ENCODE results near the gene DNAJC3.
"Not testable (repeated sequence)": the region's sequence is repeated elsewhere in the genome, so short reads cannot be mapped to it uniquely, and the experiment has no call there.

Gene DNAJC3

DNA sequence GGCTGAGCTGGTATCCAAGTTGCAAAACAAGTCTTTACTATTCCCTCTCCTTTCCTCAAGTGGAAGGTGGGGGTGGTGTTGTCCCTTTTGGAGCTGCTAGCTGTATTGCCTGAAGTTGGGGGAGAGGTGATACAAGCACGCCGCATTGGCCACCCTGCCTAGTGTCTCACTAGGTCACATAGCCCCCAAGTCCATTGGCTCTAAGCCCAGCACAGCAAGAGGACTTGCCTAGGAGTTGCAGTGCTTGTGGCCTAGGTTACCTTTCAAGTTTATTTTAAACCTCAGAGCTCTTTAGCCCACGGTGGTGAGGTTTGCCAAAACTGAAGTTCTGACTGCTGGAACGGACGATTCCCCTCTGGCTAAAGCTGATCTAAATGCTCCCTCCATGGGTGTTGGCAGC is 5.3 kb upstream of the DNAJC3 start:
- DNase-seq (ENCODE audit: low read depth), result no peak

GRCh38 chr13:95676105-95676761 is 706 bp upstream of the DNAJC3 start:
- no peak for DNase-seq (ENCODE audit: low read depth)

DNA sequence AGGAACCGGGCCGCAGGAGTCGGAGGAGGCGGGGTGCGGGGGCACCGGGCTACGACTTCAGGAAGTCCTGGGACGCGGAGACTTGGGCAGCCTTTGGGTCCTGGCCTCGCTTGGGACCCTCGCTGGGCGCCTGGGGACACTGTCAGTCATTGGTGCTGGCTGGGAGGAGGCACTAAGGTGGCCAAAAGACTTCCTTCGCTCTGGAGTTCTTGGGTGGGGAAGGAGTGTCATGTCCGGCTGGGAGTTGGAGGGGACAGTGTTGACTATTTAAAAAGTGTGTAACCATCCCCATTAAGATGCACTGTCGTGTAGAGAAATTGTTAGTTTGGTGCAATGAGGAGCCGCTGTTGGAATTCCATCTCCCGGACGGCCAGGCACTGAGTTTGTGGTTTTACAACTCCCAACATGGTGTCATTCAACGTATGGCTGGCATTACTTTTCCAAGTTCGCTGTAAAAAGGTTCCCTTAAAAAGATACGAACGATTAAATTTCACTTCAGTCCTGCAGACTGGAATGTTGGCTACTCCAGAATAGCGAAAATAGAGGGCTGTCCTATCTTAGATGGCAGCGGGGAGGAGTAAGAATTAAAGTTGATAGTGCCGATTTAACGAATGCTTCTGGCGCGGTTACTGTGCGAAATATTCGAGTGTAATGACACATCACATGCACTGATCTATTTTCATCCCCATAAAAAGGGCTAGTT is 776 bp downstream of the DNAJC3 start:
- peak; percentile 13 for DNase-seq (ENCODE audit: low read depth)

- no peak for DNase-seq (ENCODE audit: low read depth)
Observed at GRCh38 chr13:95678967-95679366, 2.0 kb downstream of the DNAJC3 start.

DNA sequence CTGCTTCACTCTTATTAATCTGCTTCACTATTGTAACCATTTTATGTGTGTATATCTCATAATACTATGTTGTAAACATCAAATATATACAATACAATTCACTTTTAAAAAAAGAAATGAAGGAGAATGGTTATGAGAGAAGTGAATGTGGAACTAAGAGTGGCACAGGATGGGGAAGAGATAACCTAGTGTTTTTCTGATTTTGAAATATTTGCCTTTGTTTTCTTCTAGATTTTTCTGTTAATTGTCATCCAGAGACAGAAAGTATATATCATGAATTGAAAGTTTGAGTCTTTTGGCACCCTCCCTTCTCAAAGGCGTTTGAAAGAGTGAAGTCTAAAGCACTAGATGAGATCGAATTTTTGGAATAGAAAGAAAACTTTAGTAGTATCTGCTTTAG is 2.8 kb downstream of the DNAJC3 start:
- no peak for DNase-seq (ENCODE audit: low read depth)

- DNase-seq (ENCODE audit: low read depth), result no peak
Observed at GRCh38 chr13:95684418-95684817, 7.5 kb downstream of the DNAJC3 start.

DNA sequence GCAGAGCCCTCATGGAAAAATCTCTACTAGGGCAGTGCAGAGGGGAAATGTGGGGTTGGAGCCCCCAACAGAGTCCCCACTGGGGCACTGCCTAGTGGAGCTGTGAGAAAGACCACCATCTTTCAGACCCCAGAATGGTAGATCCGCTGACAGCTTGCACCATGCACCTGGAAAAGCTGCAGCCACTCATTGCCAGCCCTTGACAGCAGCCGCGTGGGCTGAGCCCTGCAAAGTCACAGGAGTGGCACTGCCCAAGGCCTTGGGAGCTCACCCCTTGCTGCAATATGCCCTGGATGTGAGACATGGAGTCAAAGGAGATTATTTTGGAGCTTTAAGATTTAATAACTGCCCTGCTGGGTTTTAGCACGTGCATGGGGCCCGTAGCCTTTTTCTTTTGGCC is 8.0 kb downstream of the DNAJC3 start:
- not testable (repeated sequence) for DNase-seq (ENCODE audit: low read depth)

DNA sequence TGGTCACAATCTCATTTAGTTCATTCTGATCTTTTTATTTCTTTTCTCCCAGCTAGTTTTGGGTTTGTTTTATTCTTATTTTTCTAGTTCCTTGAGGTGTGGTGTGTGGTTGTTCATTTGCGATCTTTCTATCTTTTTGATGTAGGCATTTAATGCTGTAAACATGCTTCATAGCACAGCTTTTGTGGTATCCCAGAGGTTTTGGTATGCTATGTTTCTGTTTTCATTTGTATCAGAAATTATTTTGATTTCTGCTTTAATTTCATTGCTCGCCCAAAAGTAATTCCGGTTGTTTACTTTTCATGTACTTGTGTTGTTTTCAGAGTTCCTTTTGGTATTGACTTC is 12.6 kb downstream of the DNAJC3 start:
- no peak for DNase-seq (ENCODE audit: low read depth)

DNA sequence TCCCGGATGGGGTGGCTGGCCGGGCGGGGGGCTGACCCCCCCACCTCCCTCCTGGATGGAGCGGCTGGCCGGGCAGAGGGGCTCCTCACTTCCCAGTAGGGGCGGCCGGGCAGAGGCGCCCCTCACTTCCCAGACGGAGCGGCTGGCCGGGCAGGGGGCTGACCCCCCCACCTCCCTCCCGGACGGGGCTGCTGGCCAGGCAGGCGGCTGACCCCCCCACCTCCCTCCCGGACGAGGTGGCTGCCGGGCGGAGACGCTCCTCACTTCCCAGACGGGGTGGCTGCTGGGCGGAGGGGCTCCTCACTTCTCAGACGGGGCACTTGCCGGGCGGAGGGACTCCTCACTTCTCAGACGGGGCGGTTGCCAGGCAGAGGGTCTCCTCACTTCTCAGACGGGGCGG is 14.0 kb downstream of the DNAJC3 start:
- not testable (repeated sequence) for DNase-seq (ENCODE audit: low read depth)

DNA sequence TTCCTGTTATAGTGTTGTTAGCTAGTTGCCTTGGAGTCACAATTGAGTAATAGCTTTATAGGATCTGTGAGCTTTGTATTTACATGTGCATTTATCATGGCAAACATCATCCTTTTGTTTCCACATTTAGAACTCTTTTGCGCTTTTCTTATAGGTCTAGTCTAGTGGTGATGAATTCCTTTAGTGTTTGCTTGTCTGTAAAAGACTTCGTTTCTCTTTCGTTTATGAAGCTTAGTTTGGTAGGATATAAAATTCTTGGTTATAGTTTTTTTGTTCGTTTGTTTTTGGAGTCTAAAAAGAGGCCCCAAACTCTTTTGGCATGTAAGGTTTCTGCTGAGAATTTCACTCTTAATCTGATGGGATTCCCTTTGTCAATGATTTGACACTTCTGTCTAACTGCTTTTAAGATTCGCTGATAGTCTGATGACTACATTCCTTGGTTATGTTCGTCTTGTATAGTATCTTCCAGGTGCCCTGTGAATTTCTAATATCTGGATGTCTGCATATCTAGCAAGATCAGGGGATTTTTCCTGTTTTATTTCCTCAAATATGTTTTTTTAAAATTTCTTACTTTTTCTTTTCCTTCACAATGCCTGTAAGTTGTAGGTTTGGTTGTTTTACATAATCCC is 20.2 kb downstream of the DNAJC3 start:
- no peak for DNase-seq (ENCODE audit: low read depth)

- no peak for DNase-seq (ENCODE audit: low read depth)
Observed at GRCh38 chr13:95698047-95698749, 21.3 kb downstream of the DNAJC3 start.

GRCh38 chr13:95703576-95703975 is 26.6 kb downstream of the DNAJC3 start:
- no peak for DNase-seq (ENCODE audit: low read depth)

DNA sequence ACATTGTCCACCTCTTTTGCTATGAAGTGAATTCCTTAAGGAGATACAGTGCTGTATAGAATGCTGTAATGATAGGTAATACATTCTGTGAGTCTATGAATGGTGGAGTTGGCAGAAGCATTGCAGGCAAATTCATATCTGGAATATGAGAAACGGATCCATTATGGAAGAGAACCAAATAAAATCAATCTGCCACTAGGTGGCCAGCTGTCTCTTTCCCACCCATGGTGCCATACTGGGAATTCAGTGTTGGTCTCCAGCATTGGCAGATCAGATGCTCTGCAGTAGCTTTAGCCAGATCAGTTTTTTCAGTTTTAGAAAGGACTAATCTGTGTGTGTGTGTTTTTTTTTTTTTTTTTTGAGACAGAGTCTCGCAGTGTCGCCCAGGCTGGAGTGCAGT is 27.6 kb downstream of the DNAJC3 start:
- no peak for DNase-seq (ENCODE audit: low read depth)

- no peak for DNase-seq (ENCODE audit: low read depth)
Observed at GRCh38 chr13:95706356-95706755, 29.4 kb downstream of the DNAJC3 start.

GRCh38 chr13:95707035-95707434 is 30.1 kb downstream of the DNAJC3 start:
- no peak for DNase-seq (ENCODE audit: low read depth)

DNA sequence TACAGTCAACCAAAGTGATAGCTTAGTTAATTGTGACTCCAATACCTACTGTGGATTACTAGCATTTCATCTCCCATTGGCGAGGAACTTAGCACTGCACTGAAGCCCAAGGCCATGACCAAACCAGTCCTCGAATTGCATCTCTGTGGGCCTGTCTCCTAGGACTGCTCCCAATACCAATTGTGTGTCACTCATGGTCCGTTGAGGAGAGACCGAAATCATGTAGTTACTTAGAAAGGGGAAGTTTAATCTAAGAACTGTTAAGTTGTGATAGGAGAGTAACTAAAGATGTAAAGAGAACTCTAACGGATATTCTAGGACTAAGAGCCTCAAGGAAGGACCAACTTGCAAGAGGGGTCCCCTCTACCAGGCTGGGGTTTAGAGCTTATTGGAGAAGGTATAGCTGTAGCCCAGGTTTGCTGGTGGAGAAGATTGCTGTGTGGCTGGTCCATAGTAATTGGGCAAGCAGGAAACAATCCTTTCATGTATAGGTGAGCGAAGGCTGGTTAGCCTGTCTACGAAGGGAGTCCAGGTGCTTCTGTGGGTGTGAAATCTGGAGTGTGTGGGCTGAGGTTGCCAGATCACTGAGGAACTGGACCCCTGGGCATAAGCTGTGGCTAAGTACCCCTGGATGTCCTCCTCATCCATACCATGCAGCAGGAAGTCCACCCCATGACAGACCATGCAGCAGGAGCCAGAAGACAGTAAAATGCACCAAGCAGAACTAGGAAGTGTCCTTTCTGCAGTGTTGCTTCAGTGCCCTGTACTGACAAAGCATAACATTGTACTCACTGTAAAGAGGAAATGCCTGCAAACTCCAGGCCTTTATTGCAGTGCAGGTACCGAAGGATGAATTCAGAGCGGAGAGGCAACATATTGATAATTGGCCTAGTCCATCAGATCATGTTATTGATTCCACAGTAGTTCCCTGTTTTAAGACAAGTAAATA is 30.8 kb downstream of the DNAJC3 start:
- DNase-seq (ENCODE audit: low read depth), result no peak

- no peak for DNase-seq (ENCODE audit: low read depth)
Observed at GRCh38 chr13:95708391-95708774, 31.4 kb downstream of the DNAJC3 start.

GRCh38 chr13:95708811-95709500 is 32.0 kb downstream of the DNAJC3 start:
- no peak for DNase-seq (ENCODE audit: low read depth)

- no peak for DNase-seq (ENCODE audit: low read depth)
Observed at GRCh38 chr13:95710313-95710712, 33.4 kb downstream of the DNAJC3 start.

- not testable (repeated sequence) for DNase-seq (ENCODE audit: low read depth)
Observed at GRCh38 chr13:95712846-95713245, 35.9 kb downstream of the DNAJC3 start.

DNA sequence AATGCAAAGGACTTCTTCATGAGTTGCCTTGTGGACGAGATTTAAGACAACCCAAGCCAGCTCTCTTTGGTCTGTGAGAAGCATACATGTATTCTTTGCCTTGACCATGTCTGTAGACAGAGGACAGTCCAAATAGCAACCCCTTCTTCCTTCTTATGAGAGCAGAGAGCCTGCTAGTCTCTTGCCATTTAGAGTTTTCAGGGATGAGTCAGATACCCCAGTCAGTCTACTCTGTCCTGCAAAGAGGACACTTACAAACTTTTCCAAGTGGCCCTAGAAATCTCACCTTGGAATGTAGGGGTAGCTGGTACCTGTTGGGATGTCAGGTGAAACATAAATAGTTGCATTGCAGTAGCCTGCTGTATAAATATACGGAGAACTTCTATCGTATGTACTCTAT is 36.7 kb downstream of the DNAJC3 start:
- no peak for DNase-seq (ENCODE audit: low read depth)

All from stimulated activated CD8-positive, alpha-beta memory T cell treated with anti-CD3 and anti-CD28 coated beads, Interleukin-4, amount 100 ng/mL, for 24 hours (primary cell).